Osteoblast (primary cell): ENCODE measurements around the gene PHF24. TPM values are rescaled to one million over a fixed set of nuclear protein-coding genes. Genes with fewer than 3 reads are reported as not detected.
"Not testable (repeated sequence)": the region's sequence is repeated elsewhere in the genome, so short reads cannot be mapped to it uniquely, and the experiment has no call there.

Source experiments
- DNase-seq: peaks from one replicate; pipeline ENCODE4 v3.0.0; 2011; ENCODE audit warnings: low spot score, mixed read lengths; ENCODE audit not compliant: insufficient read length; ENCODE audit errors: missing footprints
- H2AFZ ChIP-seq: 2 replicates; pipeline ENCODE4 v1.6.0; 2011; ENCODE audit warnings: mild to moderate bottlenecking, low read length
- H3K27ac ChIP-seq: 2 replicates; pipeline ENCODE4 v1.5.1; 2011; ENCODE audit warnings: mild to moderate bottlenecking, low read depth, low read length, moderate library complexity
- H3K27me3 ChIP-seq: 2 replicates; pipeline ENCODE4 v1.6.0; 2012; ENCODE audit warnings: mild to moderate bottlenecking, control low read depth, inconsistent platforms, low read length, moderate library complexity; ENCODE audit not compliant: insufficient read depth
- H3K36me3 ChIP-seq: 2 replicates; pipeline ENCODE4 v1.5.1; 2011; ENCODE audit warnings: mild to moderate bottlenecking, low read length, control low read depth, moderate library complexity; ENCODE audit not compliant: insufficient read depth
- H3K4me1 ChIP-seq: 2 replicates; pipeline ENCODE4 v1.5.1; 2011; ENCODE audit warnings: mild to moderate bottlenecking, low read length, control low read depth, moderate library complexity; ENCODE audit not compliant: insufficient read depth
- H3K4me2 ChIP-seq: 2 replicates; pipeline ENCODE4 v1.6.0; 2011; ENCODE audit warnings: mild to moderate bottlenecking, low read length; ENCODE audit not compliant: insufficient read depth
- H3K4me3 ChIP-seq: fragments of 200-600 bp; sonication (generic); 3 replicates; pipeline ENCODE4 v1.5.1; 2012; ENCODE audit warnings: mild to moderate bottlenecking, low read length, inconsistent platforms; ENCODE audit not compliant: insufficient read depth
- H3K79me2 ChIP-seq: 2 replicates; pipeline ENCODE4 v1.6.0; 2012; ENCODE audit warnings: mild to moderate bottlenecking, low read length, control low read depth, inconsistent platforms; ENCODE audit not compliant: insufficient read depth
- H3K9me3 ChIP-seq: 2 replicates; pipeline ENCODE4 v1.5.1; 2011; ENCODE audit warnings: low read depth, low read length, control low read depth
- H4K20me1 ChIP-seq: 2 replicates; pipeline ENCODE4 v1.6.0; 2012; ENCODE audit warnings: mild to moderate bottlenecking, low read length, control low read depth; ENCODE audit not compliant: insufficient read depth
- total RNA-seq: library from RNA; depleted of rRNA; stranded (reverse); fragments of >200 nt; gene quantifications from 2 replicates; pipeline ENCODE4 v1.2.3, GENCODE V29; 2012
- TF ChIP-seq, protein P1 (sequence below): IDR thresholded peaks from 2 replicates; pipeline ENCODE4 v1.5.1; 2011; ENCODE audit warnings: mild to moderate bottlenecking, low read depth, low read length, moderate library complexity; ENCODE audit errors: extremely low read depth

The PHF24 gene
- total RNA-seq, 1 donor = not detected

DNA sequence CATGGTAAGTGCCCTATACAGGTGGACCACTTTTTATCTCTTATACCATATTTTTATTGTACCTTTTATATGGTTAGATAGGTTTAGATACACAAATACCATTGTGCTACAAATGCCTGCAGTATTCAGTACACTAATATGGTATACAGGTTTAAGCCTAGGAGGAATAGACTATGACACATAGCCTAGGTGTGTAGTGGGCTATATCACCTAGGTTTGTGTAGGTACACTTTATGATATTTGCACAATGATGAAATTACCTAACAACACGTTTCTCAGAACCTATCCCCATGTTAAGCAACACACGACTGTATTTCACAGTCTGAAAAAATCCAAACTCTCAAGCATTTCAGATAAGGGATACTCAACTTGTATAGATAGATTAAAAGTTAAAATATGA lies 9.6 kb upstream of the PHF24 start:
- no peak for DNase-seq
- H3K27ac ChIP-seq = no peak overlapping the region
- no peak overlapping the region for H2AFZ ChIP-seq
- H3K9me3 ChIP-seq = no peaks in the 10 kb centered on the region
- no peaks in the 10 kb centered on the region for H3K79me2 ChIP-seq
- peaks cover 30% of the 10 kb centered on the region for H3K27me3 ChIP-seq
- no peaks in the 10 kb centered on the region for H3K36me3 ChIP-seq
- TF ChIP-seq, protein P1, sequence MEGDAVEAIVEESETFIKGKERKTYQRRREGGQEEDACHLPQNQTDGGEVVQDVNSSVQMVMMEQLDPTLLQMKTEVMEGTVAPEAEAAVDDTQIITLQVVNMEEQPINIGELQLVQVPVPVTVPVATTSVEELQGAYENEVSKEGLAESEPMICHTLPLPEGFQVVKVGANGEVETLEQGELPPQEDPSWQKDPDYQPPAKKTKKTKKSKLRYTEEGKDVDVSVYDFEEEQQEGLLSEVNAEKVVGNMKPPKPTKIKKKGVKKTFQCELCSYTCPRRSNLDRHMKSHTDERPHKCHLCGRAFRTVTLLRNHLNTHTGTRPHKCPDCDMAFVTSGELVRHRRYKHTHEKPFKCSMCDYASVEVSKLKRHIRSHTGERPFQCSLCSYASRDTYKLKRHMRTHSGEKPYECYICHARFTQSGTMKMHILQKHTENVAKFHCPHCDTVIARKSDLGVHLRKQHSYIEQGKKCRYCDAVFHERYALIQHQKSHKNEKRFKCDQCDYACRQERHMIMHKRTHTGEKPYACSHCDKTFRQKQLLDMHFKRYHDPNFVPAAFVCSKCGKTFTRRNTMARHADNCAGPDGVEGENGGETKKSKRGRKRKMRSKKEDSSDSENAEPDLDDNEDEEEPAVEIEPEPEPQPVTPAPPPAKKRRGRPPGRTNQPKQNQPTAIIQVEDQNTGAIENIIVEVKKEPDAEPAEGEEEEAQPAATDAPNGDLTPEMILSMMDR = no peak
- no peaks in the 10 kb centered on the region for H3K4me1 ChIP-seq
- no peak overlapping the region for H3K4me3 ChIP-seq
- H3K4me2 ChIP-seq = no peak overlapping the region
- H4K20me1 ChIP-seq = no peaks in the 10 kb centered on the region

DNA sequence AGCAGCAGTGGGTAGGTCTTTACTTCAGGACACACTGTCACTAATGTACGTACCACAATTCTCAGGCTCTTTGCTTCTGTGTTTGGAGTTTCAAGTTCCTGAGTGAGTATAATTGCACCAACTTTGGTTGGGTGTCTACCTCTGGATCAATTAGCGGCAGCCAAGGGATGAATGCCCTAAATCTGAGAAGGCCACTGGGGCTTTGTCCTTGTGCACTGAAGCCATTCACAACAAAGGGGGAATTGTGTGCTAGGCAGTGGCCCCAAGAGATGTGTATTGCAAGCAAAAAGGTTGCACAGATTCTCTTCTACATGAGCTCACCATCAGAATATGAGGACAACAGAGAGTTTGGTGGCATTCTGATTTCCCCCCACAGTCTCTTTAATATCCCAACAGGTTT lies 3.9 kb upstream of the PHF24 start:
- H3K36me3 ChIP-seq = no peaks in the 10 kb centered on the region
- H3K4me3 ChIP-seq = no peak overlapping the region
- TF ChIP-seq, protein P1 = no peak
- H3K27ac ChIP-seq = no peak overlapping the region
- no peak overlapping the region for H3K4me2 ChIP-seq
- no peak for DNase-seq
- H3K4me1 ChIP-seq = no peaks in the 10 kb centered on the region
- H2AFZ ChIP-seq = no peak overlapping the region
- no peaks in the 10 kb centered on the region for H3K9me3 ChIP-seq
- no peaks in the 10 kb centered on the region for H3K79me2 ChIP-seq
- no peaks in the 10 kb centered on the region for H4K20me1 ChIP-seq
- peaks cover 57% of the 10 kb centered on the region for H3K27me3 ChIP-seq

DNA sequence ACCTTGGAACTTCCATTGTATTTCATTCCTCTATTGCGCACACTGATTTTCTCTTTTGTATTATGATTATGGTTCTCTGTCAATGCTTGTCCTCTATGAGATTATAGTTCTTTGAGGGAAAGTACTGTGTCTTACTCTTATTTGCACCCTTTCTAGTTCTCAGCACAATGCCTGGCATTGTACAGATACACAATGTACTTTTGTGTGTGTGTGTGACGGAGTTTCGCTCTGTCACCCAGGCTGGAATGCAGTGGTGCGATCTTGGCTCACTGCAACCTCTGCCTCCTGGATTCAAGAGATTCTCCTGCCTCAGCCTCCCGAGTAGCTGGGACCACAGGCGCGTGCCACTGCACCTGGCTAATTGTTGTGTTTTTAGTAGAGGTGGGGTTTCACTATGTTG lies 2.0 kb upstream of the PHF24 start:
- H4K20me1 ChIP-seq, H3K79me2 ChIP-seq, H3K4me2 ChIP-seq, H3K36me3 ChIP-seq, H3K4me1 ChIP-seq, H3K27ac ChIP-seq, H3K4me3 ChIP-seq, H2AFZ ChIP-seq, H3K9me3 ChIP-seq, DNase-seq: not testable (repeated sequence)
- peaks cover 73% of the 10 kb centered on the region for H3K27me3 ChIP-seq

DNA sequence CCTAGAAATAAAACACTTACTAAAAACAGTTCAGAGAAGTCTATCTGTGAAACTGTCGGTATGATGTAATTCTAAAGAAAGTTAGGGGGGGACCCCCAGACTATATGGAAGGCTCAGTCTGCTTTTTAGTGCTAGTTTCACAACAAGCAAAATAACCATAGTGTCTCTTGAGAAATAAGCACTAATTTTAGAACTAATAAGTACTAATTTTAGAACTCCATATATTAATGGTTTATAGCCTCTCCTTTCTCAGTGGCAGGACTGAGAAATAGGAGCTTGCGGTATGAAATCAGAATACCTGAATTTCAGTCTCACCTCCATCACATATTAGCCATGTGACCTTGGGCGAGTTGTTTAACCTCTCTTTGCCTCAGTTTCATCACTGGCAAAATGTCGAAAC lies 1.4 kb upstream of the PHF24 start:
- peaks cover 71% of the 10 kb centered on the region for H3K27me3 ChIP-seq
- peaks cover 2% of the 10 kb centered on the region for H3K4me1 ChIP-seq
- H3K27ac ChIP-seq = no peak overlapping the region
- no peaks in the 10 kb centered on the region for H3K9me3 ChIP-seq
- TF ChIP-seq, protein P1 = no peak
- no peak for DNase-seq
- H2AFZ ChIP-seq = no peak overlapping the region
- no peak overlapping the region for H3K4me3 ChIP-seq
- no peak overlapping the region for H3K4me2 ChIP-seq
- H3K36me3 ChIP-seq = no peaks in the 10 kb centered on the region
- H3K79me2 ChIP-seq = no peaks in the 10 kb centered on the region
- H4K20me1 ChIP-seq = no peaks in the 10 kb centered on the region
